ENCODE data around the gene KLHL24.
"Not testable (repeated sequence)": the region's sequence is repeated elsewhere in the genome, so short reads cannot be mapped to it uniquely, and the experiment has no call there.

The KLHL24 gene

GRCh38 chr3:183636221-183637105, 1.0 kb downstream of the KLHL24 start:
- no peak for TF ChIP-seq CTCF (IDR thresholded peaks at IDR 0.05; ENCODE audit: low read depth, low read length, missing control alignments)
- peak overlapping the region; percentile 80 for H3K4me3 ChIP-seq (replicated peaks; ENCODE audit: low read depth, low read length)
- peak; percentile 75 for DNase-seq (ENCODE audit: extremely low read depth, low read depth)

GRCh38 chr3:183637106-183637486, 1.7 kb downstream of the KLHL24 start:
- no peak for DNase-seq (ENCODE audit: extremely low read depth, low read depth)
- peak overlapping the region; percentile 80 for H3K4me3 ChIP-seq (replicated peaks; ENCODE audit: low read depth, low read length)
- TF ChIP-seq CTCF (IDR thresholded peaks at IDR 0.05; ENCODE audit: low read depth, low read length, missing control alignments), result no peak

GRCh38 chr3:183637633-183638032, 2.2 kb downstream of the KLHL24 start:
- not testable (repeated sequence) for DNase-seq (ENCODE audit: extremely low read depth, low read depth); H3K4me3 ChIP-seq (replicated peaks; ENCODE audit: low read depth, low read length)

GRCh38 chr3:183638101-183638852, 2.9 kb downstream of the KLHL24 start:
- no peak overlapping the region for H3K4me3 ChIP-seq (replicated peaks; ENCODE audit: low read depth, low read length)
- DNase-seq (ENCODE audit: extremely low read depth, low read depth), result no peak
- no peak for TF ChIP-seq CTCF (IDR thresholded peaks at IDR 0.05; ENCODE audit: low read depth, low read length, missing control alignments)

- H3K4me3 ChIP-seq (replicated peaks; ENCODE audit: low read depth, low read length); DNase-seq (ENCODE audit: extremely low read depth, low read depth): not testable (repeated sequence)
Observed at GRCh38 chr3:183640635-183641034, 5.2 kb downstream of the KLHL24 start.

- no peak for DNase-seq (ENCODE audit: extremely low read depth, low read depth)
- TF ChIP-seq CTCF (IDR thresholded peaks at IDR 0.05; ENCODE audit: low read depth, low read length, missing control alignments), result no peak
- no peak overlapping the region for H3K4me3 ChIP-seq (replicated peaks; ENCODE audit: low read depth, low read length)
Observed at GRCh38 chr3:183641882-183642281, 6.5 kb downstream of the KLHL24 start.

GRCh38 chr3:183644244-183644643, 8.8 kb downstream of the KLHL24 start:
- no peak for TF ChIP-seq CTCF (IDR thresholded peaks at IDR 0.05; ENCODE audit: low read depth, low read length, missing control alignments)
- H3K4me3 ChIP-seq (replicated peaks; ENCODE audit: low read depth, low read length), result no peak overlapping the region
- no peak for DNase-seq (ENCODE audit: extremely low read depth, low read depth)
